ENCODE data around the gene DMTF1.

- no peak for TF ChIP-seq CTCF (IDR thresholded peaks at IDR 0.05)
- no peak for TF ChIP-seq EZH2 (IDR thresholded peaks at IDR 0.05; ENCODE audit: borderline replicate concordance, insufficient read depth, low read depth, low read length, poor library complexity, severe bottlenecking)
Observed at GRCh38 chr7:87193912-87194311, 41.7 kb downstream of the DMTF1 start.
